ENCODE results near the gene BRPF3. TPM values are rescaled to one million over a fixed set of nuclear protein-coding genes. Genes with fewer than 3 reads are reported as not detected.

Gene BRPF3
- total and polyA plus RNA-seq, 2 of the 13 experiments (the other 11 are each of a cell fraction or from before 2014, with no cell fraction given) = 12.3 to 22.9 TPM

GRCh38 chr6:36196113-36196879 lies at the start of gene BRPF3 (continued):
- peak; percentile 85; the same call in 1 of the 2 replicates for TF ChIP-seq KDM5B (CRISPR knock-in tag; IDR thresholded peaks at IDR 0.05; ENCODE audit: borderline replicate concordance)
- TF ChIP-seq ZNF337 (CRISPR knock-in tag; IDR thresholded peaks at IDR 0.05; ENCODE audit: borderline replicate concordance, low read depth) = no peak
- TF ChIP-seq PITX1 (CRISPR knock-in tag; IDR thresholded peaks at IDR 0.05) = peak; percentile 85
- no peak for TF ChIP-seq MIER3 (CRISPR knock-in tag; IDR thresholded peaks at IDR 0.05; ENCODE audit: borderline replicate concordance)
- 0 out of 2 replicates have a peak, but pooled peaks have one; percentile 35 for TF ChIP-seq HBP1 (CRISPR knock-in tag; IDR thresholded peaks at IDR 0.05; ENCODE audit: low read depth)
- TF ChIP-seq NFE2L1 (CRISPR knock-in tag; IDR thresholded peaks at IDR 0.05; ENCODE audit: borderline replicate concordance) = no peak
- no peak for TF ChIP-seq MZF1 (CRISPR knock-in tag; IDR thresholded peaks at IDR 0.05; ENCODE audit: borderline replicate concordance)
- no peak for TF ChIP-seq ZBTB40 (IDR thresholded peaks at IDR 0.05)
- TF ChIP-seq ZBTB40 (CRISPR knock-in tag; IDR thresholded peaks at IDR 0.05) = no peak; the same call in 1 of the 2 replicates
- TF ChIP-seq ZNF550 (CRISPR knock-in tag; IDR thresholded peaks at IDR 0.05; ENCODE audit: borderline replicate concordance) = no peak
- TF ChIP-seq RNF2 (conservative IDR thresholded peaks at IDR 0.05; ENCODE audit: low read depth) = peak; percentile 67; the same call in 1 of the 2 replicates
- no peak for TF ChIP-seq ZNF652 (CRISPR knock-in tag; IDR thresholded peaks at IDR 0.05; ENCODE audit: borderline replicate concordance, low read depth)
- no peak; the same call in 1 of the 2 replicates for TF ChIP-seq ZNF749 (CRISPR knock-in tag; IDR thresholded peaks at IDR 0.05; ENCODE audit: borderline replicate concordance)
- no peak for TF ChIP-seq DBP (CRISPR knock-in tag; IDR thresholded peaks at IDR 0.05; ENCODE audit: not compliant biosample characterization)
- peak; percentile 71; the same call in 1 of the 2 replicates for TF ChIP-seq ZNF451 (CRISPR knock-in tag; IDR thresholded peaks at IDR 0.05)
- no peak for TF ChIP-seq ZNF607 (CRISPR knock-in tag; IDR thresholded peaks at IDR 0.05; ENCODE audit: borderline replicate concordance)
- TF ChIP-seq JDP2 (CRISPR knock-in tag; IDR thresholded peaks at IDR 0.05; ENCODE audit: borderline replicate concordance) = no peak
- TF ChIP-seq MXD4 (CRISPR knock-in tag; IDR thresholded peaks at IDR 0.05) = peak; percentile 62; the same call in 1 of the 2 replicates

Data from HepG2 (cell line).